ENCODE measurements around the gene CORO2B.
"Not testable (repeated sequence)": the region's sequence is repeated elsewhere in the genome, so short reads cannot be mapped to it uniquely, and the experiment has no call there.

The CORO2B gene

GRCh38 chr15:68734881-68735280 lies 156.1 kb downstream of the CORO2B start:
- no peak for DNase-seq

DNA sequence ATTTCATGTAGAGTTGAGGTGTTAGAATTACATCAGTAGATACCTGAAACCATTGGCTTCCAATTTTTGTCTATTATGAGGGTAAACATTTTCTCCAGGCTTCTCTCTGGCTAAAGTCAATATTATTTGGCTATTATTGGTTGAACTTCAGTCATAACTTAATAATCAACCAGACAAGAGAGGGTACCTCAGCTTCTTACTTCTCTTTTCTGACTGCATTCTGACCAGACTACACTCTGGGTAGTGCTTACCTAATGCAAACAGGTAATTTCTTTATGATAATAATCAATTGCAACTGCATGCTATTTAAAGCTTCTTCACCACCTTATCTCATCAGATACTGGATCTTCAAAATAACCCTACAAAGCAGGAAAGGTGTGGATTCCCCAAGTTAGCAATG lies 156.8 kb downstream of the CORO2B start:
- no peak for DNase-seq

GRCh38 chr15:68739390-68740080 lies 160.7 kb downstream of the CORO2B start:
- no peak for DNase-seq

DNA sequence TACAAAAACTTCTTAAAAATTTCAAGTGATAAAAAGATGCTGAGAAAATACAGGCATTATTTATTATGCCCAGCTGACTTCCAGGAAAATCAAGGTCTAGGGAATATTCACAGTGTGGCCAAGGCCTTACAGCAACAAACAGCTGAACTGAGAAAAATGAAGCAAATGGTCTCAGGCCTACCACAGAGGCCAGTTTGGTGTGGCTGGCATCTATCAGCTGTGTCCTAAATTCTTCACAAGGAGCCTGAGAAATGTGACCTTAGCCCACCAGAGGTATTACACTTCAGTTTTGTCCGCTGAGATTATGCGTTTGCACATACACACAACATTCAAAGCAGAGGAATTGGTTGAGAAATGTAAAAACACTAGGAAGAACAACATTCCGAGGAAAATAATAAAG lies 164.5 kb downstream of the CORO2B start:
- DNase-seq = no peak

DNA sequence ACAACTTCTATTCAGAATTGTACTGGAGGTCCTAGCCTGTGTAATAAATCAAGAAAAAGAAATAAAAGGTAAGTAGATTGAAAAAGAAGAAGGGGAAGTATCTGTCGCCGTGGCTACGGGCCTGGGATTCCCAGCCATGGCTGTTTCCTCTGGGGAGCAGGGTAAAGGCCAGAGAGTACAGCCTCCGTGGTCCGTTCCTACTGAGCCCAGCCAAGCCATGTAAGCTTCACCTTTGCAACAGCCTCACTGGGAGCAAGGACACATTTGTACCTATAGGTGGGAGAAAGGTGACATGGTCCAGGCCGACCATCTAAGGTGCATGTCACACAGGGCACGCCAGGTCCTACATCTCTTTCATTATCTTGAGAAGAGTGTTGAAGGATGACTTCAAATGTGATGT lies 170.6 kb downstream of the CORO2B start:
- DNase-seq = peak in 1 of 4 experiments; percentile 10

DNA sequence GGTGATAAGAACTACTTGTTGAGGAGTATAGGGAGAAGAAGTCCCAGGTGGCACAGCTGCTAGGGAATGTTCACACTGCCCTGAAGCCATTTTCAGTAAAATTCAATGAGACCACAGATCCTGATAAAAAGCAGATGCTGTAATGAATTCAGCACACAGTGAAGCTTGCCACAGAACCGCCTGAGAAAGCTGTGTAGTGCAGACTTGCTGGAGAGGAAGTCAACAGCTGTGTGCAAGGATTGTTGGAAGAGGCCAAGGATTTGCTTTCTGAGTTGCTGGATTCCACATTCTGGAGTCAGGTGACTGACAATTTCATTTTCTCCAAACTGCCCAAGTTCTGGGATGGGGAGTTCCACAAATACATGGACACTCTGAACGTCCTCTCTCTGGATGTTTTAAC lies 171.0 kb downstream of the CORO2B start:
- no peak for DNase-seq

- no peak for DNase-seq
These were observed 172.8 kb downstream of the CORO2B start for GRCh38 chr15:68751622-68752021.

- no peak for DNase-seq
These were observed 176.9 kb downstream of the CORO2B start for GRCh38 chr15:68755731-68756130.

DNA sequence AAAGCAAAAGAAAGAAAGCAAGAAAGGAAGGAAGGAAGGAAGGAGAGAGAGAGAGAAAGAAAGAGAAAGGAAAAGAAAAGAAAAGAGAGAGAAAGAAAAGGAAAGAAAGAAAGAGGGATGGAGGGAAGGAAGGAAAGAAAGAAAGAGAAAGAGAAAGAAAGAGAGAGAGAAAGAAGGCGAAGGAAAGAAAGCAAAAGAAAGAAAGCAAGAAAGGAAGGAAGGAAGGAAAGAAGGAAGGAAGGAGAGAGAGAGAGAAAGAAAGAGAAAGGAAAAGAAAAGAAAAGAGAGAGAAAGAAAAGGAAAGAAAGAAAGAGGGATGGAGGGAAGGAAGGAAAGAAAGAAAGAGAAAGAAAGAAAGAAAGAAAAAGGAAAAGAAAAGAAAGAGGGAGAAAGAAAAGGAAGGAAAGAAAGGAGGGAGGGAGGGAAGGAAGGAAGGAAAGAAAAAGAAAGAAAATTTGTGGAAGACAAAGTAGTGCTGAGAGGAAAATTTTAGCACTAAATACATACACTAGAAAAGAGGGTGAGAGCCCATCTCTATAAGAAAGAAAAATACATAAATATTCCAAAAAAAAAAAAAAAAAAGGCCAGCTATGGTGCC lies 181.3 kb downstream of the CORO2B start:
- DNase-seq = not testable (repeated sequence)

- DNase-seq = no peak
These were observed 184.3 kb downstream of the CORO2B start for GRCh38 chr15:68763063-68763462.

- no peak for DNase-seq
These were observed 185.3 kb downstream of the CORO2B start for GRCh38 chr15:68764090-68764489.

DNA sequence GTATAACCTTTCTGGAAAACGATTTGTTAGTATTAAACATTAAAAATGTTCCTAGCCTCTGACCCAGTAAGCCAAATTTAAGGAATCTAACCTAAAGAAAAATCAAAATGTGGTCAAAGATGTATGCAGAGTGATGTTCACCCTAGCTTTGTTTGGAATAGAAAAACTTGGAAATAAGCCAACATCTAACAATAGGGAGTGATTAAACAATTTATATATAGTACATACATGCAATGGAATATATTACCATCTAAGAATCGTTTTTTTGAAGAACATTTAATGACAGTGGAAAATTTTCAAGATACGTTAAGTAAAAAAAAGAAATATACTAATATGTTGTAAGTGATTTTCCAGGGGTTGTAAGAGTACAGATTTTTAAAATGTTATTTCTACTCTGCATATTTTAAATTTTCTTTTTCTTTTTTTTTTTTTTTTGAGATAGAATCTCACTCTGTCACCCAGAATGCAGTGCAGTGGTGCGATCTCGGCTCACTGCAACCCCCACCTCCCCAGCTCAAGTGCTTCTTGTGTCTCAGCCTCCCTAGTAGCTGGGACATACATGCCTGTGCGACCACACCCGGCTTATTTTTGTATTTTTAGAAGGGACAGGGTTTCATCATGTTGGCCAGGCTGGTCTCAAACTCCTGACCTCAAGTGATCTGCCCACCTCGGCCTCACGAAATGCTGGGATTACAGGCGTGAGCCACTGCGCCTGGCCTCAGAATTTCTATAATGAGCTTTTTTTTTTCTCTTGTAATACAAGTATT lies 187.0 kb downstream of the CORO2B start:
- no peak for DNase-seq

DNA sequence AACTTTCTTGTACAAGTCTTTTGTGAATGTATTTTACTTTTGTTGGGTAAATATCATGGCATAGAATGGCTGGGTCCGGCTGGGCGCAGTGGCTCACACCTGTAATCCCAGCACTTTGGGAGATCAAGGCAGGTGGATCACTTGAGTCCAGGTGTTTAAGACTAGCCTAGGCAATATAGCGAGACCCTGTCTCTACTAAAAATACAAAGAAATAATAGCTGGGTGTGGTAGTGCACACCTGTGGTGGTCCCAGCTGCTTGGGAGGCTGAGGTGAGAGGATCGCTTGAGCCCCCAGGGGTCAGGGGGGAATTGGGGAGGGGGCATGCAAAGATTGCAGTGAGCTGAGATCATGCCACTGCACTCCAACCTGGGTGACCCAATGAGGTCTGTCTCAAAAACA lies 189.0 kb downstream of the CORO2B start:
- no peak for DNase-seq

- DNase-seq = peak in 3 of 4 experiments; percentile 17 to 54 (median 24)
These were observed 189.5 kb downstream of the CORO2B start for GRCh38 chr15:68768321-68768720.

- DNase-seq = no peak
These were observed 190.9 kb downstream of the CORO2B start for GRCh38 chr15:68769702-68770101.

DNA sequence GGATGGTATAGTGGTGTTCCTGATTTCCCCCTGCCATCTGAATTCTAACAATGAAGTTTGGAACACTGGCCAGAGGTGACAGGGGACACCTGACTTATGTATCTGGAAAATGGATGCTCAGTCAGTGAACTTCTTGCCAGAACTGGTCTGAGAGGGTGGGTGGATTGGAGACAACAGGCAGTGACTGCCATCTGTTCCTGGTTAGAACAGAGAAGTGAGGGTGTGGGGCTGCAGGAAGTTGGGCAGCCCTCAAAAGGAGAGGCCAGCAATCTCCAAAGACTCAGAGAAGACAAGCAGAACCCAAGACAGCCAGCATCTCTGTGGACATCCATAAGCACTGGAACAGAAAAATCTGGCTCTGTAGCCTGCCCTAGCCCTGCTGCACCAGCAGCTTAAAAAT lies 191.4 kb downstream of the CORO2B start:
- peak in 3 of 4 experiments; percentile 45 to 56 (median 51) for DNase-seq

GRCh38 chr15:68773036-68773435 lies 194.2 kb downstream of the CORO2B start:
- DNase-seq = no peak

- DNase-seq = no peak
These were observed 195.3 kb downstream of the CORO2B start for GRCh38 chr15:68774120-68774519.

DNA sequence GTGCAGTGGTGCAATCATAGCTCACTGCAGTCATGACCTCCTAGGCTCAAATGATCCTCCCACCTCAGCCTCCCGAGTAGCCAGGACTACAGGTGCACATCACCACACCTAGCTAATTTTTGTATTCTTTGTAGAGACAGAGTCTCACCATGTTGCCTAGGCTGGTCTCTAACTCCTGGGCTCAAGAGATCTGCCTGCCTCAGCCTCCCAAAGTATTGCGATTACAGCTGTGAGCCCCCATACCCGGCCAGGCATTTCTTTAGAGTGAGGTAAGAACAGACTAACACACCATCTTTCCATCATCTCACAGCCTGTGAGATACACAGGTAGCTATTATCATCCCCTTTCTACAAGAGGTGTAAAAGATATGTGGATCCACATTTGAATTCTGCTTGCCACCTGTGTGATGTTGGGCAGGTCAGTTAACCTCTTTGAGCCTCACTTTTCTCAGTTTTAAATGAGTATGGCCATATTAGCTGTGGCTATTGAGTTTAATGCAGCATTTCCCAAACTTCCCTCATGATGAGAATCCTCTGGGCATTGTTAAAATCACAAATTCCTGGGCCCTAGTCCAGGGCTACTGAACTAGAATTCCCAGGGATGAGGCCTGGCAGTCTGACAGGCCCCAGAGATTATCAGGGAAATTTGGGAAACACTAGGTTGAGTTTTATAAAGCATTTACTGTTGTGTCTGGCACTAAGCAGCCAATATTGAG lies 195.9 kb downstream of the CORO2B start:
- no peak for DNase-seq

DNA sequence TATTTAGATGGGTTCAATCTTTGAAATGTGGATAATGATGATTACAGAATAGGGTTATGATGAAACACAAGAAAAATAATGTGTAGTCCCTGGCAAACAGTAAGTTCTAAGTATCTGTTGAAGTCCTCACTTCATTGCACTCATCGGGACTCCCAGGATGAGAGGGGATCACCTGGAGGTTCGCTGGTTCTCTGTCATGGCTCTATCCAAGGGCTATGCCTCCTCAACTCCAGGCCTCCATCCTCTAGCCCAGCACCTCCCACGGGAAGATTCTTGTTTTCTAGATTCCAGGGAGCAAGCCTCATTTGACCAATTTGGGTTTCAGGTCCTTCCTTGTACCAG lies 196.4 kb downstream of the CORO2B start:
- no peak for DNase-seq

- peak; percentile 26 to 60 (median 38) for DNase-seq
These were observed 197.1 kb downstream of the CORO2B start for GRCh38 chr15:68775671-68776476.
